GM21447 (cell line): Measurements from ENCODE around the gene PAFAH1B2.

Source experiments
- ATAC-seq: cut with Tn5 transposase; IDR thresholded peaks from one replicate; pipeline ENCODE4 v1.9.1; 2021; ENCODE audit not compliant: unreplicated experiment

Gene PAFAH1B2

DNA sequence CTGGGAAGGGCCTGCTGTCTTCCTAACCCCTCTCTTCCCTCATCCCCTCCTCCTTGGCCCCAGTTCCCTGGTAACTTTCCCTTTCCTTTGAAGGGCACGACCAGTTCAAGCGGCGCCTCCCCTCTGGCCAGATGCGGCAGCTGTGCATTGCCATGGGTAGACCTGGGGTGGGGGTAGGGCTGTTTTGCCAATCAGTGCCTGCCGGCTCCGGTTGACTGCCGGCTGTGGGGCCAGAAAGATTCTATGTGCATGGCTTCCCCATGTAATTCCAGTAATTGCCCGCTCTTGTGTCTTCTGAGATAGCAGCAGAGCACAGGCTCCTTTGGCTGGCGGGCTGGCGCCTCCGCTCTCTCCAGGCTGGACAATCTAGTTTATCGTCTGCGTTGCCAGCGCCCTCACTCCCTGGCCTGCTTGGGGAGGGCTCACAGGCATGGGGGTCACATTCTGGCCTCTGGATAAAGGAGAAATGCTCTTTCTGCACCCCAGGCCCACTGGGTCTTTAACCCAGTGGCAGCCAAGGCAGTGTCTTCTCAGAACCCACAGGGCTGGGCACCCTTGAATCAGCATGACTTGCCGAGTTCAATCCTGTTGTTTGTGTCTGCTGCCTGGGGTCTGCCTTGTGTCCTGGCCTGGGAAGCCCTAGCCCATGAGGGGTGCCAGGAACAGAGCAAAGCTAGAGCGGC is 43.9 kb downstream of the PAFAH1B2 start:
- no peak for ATAC-seq

DNA sequence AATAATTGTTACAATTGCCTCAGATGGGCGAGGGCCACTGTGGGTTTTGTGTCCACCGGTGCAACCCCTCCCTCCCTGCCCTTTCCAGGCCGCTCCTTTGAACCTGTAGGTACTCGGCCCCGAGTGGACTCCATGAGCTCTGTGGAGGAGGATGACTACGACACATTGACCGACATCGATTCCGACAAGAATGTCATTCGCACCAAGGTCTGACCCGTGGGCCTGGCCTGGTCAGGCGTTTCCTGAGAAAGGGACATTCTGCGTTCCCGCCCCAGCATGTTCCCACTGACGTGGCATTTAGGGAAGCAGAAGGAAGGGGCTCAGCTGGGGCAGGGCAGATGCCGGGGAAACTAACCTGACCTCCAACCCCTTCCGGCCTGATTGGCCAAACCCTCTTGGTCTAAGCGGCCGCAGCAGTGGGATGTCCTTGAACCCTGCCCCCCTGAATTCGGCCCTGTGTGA is 44.6 kb downstream of the PAFAH1B2 start:
- ATAC-seq, result no peak

DNA sequence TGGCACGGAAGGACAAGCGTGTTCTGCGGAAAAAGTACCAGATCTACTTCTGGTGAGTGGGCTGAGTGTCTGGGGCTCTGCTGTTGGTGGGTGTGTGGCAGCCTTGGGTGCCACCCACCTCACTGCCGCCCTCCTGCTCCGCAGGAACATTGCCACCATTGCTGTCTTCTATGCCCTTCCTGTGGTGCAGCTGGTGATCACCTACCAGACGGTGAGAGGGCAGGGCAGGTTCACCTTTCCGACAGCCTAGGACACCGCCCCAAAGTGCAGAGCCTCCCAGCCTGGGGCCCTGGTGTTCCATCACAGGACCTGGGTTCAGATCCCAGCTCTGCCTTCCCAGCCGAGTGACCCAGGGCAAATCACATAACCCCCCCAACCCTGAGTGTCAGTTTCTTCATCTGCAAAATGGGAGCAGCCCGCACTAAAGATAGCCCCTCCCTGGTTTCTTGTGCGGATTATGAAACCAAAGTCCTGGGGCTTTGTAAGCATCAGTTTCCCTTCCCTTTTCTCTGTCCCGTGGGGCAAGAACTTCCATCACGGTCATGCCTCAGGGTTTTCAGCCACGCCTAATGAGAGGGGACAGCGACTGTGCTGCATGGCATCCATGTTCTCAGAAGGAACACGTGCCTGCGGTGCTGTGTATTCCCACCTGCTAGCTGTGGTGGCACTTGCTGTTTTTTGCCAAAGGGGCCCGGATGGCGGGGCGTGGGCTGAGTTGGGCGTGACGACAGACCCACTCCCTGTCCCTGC is 45.3 kb downstream of the PAFAH1B2 start:
- ATAC-seq, result peak; percentile 81

DNA sequence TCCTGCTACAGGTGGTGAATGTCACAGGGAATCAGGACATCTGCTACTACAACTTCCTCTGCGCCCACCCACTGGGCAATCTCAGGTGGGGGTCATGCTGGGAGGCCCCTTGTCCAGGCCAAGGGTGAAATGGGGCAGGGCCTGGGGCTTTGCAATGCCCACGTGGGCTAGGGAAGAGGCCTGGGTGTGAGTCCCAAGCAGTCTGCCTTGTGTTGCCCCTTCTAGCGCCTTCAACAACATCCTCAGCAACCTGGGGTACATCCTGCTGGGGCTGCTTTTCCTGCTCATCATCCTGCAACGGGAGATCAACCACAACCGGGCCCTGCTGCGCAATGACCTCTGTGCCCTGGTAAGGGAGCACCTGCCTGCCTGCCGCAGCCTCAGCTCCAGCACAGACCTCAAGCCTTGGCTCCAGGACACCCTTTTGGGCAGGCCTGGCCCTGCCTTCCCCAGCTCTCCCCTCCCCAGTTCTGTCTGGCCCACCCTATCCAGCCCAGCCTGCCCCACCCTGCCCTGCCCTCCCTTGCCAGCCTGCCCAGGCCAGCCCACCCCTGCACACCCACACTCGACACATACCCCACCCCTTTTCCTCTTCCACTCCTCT is 46.0 kb downstream of the PAFAH1B2 start:
- no peak for ATAC-seq

DNA sequence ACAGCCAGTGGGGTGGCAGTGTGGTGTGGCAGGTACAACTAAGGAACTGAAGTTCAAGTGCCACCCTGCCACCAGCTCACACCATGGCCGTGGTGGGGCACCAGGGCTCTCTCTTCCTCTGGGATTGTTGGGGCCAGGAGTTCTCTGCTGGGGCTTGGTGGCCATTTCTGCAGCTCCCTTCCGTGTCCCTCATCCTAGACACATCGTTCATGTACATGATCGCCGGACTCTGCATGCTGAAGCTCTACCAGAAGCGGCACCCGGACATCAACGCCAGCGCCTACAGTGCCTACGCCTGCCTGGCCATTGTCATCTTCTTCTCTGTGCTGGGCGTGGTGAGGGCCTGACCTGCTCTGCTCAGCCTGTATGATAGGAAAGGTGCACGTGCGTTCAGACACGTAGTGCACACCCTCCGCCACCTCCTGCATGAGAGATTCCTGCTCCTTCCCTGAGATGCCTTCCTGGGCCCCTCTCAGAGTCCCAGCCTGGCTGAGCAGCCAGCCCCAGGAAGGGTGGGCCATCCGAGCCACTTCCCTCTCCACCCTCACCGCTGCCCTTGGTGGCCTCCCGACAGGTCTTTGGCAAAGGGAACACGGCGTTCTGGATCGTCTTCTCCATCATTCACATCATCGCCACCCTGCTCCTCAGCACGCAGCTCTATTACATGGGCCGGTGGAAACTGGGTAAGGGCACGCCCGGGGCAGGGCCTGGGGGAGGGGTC is 47.8 kb downstream of the PAFAH1B2 start:
- ATAC-seq, result no peak

DNA sequence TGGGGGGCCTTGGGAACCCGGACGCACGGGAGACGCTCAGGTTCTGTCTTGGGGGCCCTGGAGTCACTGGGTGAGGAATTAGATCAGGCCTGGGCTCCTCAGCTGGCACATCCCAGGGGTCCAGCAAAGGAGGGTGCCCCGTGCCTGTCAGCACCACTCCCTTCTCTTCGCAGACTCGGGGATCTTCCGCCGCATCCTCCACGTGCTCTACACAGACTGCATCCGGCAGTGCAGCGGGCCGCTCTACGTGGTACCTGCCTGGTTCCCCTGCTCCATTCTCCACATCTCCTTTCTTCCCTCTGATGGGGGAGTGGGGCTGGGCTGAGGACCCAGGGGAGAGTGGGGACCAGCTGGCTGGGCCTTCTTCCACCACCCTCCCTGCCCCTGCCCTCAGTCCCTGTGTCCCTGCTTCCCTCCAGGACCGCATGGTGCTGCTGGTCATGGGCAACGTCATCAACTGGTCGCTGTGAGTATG is 48.4 kb downstream of the PAFAH1B2 start:
- no peak for ATAC-seq

DNA sequence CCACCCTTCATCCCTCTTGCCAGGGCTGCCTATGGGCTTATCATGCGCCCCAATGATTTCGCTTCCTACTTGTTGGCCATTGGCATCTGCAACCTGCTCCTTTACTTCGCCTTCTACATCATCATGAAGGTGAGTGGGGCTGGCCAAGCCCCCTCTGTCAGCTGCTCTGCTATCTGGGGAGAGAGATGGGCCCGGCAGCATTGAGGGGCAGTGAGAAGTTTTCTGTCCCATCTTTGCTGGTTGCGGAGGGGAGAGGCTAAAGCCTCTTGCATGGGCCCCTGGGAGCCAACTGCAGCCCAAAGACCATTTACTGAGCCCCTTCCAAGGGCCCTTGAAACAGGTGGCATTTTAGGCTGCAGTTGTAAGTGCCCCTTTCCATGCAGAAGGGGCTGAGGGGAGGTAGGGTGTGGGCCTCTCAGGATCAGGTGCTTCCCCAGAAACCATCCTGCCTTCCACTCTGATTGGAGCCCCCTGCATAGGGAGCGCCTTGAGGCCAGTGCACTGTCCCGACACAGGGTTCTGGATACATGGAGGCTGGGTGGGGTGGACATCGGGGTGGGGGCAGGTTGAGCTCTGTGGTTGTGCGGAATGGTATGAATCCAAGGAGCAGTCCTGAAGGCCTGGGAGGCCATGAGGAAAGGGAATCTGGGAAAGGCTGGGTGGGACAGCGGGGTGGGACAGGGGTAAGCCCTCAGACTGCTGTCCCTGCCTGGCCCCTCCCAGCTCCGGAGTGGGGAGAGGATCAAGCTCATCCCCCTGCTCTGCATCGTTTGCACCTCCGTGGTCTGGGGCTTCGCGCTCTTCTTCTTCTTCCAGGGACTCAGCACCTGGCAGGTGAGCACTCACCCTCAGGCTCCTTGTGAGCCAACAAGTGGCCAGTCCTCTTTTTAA is 49.3 kb downstream of the PAFAH1B2 start:
- ATAC-seq, result no peak

DNA sequence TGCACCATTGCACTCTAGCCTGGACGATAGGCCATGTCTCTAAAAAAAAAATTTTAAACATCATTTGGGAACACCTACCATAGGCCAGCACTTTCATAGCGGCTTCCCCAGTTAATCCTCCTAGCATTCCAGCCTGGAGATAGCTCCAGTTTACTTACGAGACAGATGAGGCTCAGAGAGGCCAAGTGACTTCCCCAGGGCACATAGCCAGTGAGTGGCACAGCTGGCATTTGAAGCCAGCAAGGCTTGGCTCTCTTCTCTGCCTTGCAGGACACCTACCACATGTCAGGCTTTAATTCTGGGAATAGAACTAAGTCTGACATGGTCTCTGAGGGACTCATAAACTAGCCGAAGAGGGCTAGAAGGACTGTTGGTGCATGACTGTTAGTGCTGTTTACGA is 50.2 kb downstream of the PAFAH1B2 start:
- ATAC-seq, result no peak

DNA sequence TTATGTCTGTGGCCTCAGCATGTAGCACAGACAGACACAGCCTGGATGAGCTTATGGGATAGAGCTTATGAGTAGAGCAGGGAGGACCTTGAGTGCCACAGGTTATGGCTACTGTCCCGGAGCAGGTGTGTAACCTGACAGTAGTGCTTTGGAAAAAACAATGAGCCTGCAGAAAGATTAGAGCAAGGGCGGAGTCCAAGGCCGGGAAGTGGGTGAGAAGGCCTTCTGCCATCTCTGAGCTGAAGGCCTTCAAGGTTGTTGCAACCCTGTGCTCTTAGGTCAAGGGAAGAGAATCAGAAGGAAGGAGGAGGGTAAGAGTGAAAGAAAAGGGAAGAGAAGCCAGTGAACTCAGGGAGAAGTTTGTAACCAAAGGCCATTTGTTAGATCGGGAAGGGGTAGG is 51.2 kb downstream of the PAFAH1B2 start:
- ATAC-seq, result no peak

DNA sequence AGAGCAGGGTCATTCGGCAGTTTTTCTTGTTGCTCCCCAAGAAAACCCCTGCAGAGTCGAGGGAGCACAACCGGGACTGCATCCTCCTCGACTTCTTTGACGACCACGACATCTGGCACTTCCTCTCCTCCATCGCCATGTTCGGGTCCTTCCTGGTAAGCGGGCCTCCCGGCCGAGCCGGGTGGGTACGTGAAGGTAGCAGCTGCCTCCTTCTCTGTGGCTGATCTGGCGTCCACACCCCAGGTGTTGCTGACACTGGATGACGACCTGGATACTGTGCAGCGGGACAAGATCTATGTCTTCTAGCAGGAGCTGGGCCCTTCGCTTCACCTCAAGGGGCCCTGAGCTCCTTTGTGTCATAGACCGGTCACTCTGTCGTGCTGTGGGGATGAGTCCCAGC is 51.7 kb downstream of the PAFAH1B2 start:
- ATAC-seq, result no peak

DNA sequence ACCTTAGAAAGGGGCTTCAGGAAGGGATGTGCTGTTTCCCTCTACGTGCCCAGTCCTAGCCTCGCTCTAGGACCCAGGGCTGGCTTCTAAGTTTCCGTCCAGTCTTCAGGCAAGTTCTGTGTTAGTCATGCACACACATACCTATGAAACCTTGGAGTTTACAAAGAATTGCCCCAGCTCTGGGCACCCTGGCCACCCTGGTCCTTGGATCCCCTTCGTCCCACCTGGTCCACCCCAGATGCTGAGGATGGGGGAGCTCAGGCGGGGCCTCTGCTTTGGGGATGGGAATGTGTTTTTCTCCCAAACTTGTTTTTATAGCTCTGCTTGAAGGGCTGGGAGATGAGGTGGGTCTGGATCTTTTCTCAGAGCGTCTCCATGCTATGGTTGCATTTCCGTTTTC is 52.9 kb downstream of the PAFAH1B2 start:
- no peak for ATAC-seq

DNA sequence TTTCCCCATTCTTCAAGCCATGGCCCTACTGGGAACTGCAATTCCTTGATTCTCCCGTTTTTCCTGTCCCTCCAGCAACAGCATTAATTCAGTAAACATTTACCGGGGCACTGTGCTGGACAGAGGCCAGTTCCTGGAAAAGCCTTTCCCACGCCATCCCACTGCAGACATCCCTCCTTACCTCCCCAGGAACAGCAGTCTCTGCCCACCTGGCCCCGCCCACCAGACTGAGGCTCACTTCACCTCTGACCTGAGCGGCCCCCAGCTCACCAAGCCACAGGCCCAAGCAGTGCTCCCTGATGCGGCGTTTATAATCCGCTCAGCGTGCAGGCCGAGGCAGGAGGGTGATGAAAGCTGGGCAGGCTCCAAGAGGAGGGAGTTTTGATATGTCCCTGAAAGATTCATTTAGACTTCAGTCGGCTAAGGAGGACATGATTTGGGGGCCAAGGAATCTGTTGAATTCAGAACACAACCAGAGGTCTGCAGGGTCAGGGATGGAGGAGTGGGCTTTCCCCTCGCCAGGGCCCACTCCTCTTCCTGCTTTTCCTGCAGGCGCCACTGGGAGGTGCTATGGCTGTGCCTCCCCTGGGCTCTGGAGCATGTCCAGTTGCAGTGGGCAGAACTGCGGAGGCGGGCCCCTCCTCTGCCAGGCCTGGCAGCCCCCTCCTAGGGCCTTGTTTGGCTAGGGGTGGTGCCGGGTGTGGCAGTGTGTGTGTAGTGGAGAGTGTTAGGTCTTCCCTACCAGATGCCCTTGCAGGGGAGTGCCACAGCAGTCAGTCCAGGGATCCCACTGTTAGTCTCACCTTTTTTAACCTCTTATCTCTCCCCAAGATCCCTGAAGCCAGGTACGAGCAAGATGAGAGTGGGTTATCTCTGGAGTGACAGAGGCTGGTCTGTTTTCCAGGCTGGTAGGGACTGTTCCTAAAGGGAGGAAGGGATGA is 53.7 kb downstream of the PAFAH1B2 start:
- no peak for ATAC-seq

DNA sequence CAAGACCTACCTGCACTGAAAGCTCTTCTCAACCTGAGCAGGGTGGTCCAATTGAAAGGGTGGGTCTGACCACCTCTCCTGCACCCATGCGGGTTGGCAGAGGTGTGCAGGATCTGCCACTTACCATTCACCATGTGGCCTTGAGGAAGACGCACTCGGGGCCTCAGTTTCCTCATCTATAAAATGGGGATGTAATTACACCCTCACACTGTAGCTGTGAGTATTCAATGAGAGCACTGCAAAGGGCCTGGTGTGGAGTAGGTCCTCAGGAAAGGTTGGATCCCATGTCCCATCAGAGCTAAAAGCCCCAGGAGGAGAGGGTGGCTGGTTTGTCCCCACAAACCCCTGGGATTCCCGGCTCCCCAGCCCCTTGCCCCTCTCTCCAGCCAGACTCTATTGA is 54.5 kb downstream of the PAFAH1B2 start:
- ATAC-seq, result no peak

DNA sequence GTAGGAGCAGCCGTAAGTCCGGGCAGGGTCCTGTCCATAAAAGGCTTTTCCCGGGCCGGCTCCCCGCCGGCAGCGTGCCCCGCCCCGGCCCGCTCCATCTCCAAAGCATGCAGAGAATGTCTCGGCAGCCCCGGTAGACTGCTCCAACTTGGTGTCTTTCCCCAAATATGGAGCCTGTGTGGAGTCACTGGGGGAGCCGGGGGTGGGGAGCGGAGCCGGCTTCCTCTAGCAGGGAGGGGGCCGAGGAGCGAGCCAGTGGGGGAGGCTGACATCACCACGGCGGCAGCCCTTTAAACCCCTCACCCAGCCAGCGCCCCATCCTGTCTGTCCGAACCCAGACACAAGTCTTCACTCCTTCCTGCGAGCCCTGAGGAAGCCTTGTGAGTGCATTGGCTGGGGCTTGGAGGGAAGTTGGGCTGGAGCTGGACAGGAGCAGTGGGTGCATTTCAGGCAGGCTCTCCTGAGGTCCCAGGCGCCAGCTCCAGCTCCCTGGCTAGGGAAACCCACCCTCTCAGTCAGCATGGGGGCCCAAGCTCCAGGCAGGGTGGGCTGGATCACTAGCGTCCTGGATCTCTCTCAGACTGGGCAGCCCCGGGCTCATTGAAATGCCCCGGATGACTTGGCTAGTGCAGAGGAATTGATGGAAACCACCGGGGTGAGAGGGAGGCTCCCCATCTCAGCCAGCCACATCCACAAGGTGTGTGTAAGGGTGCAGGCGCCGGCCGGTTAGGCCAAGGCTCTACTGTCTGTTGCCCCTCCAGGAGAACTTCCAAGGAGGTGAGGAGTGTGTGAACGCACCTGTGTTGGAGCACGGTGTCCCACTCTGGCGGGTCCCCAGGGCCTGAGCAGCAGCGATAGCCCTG is 55.2 kb downstream of the PAFAH1B2 start, which contains the start of gene TAGLN:
TAGLN (plus strand) TSS at position 318 of the 863 bp plus-strand sequence. CDS start 3,644 bp downstream, outside the sequence.
- ATAC-seq, result no peak

DNA sequence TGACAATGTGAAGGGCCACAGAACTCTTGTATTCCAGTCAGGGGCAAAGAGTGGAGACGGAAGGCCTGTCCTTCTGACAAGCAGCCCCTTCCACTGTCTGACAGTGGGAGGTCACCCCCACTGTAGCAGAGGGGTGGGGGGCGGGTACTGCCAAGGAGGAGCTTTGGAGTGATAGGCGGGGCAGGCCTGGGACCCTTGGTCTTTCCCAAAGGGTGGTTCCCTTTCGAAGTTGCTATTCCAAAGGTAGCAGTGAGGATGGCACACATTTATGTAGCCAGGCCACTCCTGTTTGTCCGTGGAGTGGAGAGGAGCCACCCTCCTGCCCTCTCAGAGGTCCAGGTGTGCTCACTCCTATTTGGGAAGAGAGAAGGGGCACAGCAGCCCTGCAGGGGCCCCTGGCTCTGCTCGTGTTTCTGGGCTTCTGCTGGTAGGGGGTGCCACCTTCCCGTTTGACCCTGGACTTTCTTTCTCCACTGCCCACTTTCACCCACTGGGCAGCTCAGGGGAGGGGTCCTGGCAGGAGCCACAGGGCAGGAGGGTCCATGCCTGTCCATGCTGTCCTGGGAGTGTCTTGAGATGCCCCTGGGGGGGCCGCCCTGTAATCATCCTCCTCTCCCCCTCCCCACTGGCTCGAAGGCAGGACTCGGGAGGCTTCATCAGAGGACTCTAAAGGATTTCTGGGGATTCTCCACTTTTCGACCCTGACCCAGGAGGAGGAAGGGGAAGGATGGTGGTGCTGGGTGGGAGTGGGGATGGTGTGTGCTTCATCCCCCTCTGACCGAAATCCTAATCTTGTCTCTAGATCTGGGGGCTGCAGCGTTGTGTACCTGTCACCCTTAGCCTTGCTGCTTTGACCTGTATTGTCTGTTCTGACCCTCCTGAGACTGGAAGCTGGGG is 56.1 kb downstream of the PAFAH1B2 start:
- no peak for ATAC-seq

DNA sequence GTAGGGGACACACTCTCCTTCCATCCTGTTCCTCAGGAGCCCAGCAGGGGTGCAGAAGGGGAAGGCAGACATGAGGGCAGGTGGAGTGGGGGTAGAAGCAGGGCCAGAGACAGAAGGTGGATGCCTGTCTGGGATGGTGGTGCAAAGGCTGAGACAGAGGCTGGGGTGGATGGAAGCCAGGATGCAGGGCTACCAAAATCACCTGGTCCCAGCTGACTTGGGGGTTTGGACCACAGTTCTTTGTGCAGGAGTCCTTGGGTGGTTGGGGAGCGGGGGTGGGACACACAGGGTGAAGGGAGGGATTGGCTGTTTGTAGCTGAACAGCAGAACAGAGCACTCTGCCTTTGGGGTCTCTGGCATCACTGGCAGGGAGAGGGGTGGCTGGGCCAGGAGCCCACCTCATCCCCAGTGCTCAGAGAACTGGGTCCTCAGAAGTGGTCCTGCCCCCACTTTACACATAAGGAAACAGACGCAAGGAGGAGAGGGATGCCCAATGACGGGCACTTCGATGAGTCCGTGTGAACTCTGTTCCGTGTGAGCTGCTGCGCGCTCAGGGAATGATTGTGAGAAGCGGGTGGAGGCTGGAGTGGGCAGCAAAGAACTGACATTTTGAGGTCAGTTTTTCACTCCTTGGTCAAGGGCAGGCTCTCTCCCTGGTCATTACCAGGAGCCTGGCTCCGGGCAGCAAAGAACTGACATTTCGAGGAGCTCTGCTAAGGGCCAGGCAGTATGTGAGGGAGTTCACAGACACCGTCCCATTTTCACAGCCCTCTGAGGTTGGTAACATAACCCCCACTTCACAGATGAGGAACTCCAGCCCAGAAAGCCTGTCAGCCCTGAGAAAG is 56.9 kb downstream of the PAFAH1B2 start:
- no peak for ATAC-seq
